Measurements from ENCODE around the gene ATP7B. TPM values are rescaled to one million over a fixed set of nuclear protein-coding genes. Genes with fewer than 3 reads are reported as not detected.

Gene ATP7B
- total and polyA plus RNA-seq, 2 donors (not counting 3 experiments of a cell fraction or from before 2014, with no cell fraction given) = 4.2 to 8.0 TPM

- H3K79me2 ChIP-seq (ENCODE audit: control insufficient read depth, insufficient read depth, low read length) = no peaks in the 10 kb centered on the region
- dilution Hi-C loops (cut with MboI; ENCODE audit: extremely low pct_ligation_motif_present, low sequenced_read_pairs) = no loop called here
Measured at GRCh38 chr13:51927129-51927528, 84.1 kb downstream of the ATP7B start.

More at GRCh38 chr13:51927129-51927528, 84.1 kb downstream of the ATP7B start:
- Histone ChIP-seq H3K36me3 (ENCODE audit: control insufficient read depth in 2 of 2, extremely low read depth in 1 of 2, insufficient read depth in 2 of 2, low read length in 2 of 2) (no peaks in the 10 kb centered on the region), H3K4me2 (ENCODE audit: insufficient read depth, low read length) (no peak overlapping the region), H2AFZ (ENCODE audit: low read depth, low read length) (no peak overlapping the region), H3K27ac (ENCODE audit: insufficient read depth, low read depth, low read length) (no peak overlapping the region), H3K4me3 (replicated peaks in 1 of 3; ENCODE audit: insufficient read depth in 1 of 3, low read depth in 1 of 3, low read length in 3 of 3) (no peak overlapping the region), H3K9me3 (replicated peaks; ENCODE audit: control insufficient read depth, insufficient read depth, low read length) (no peaks in the 10 kb centered on the region), H4K20me1 (replicated peaks; ENCODE audit: control insufficient read depth, extremely low read depth, insufficient read depth, low read length) (no peaks in the 10 kb centered on the region), H3K9ac (replicated peaks; ENCODE audit: extremely low read depth, insufficient read depth, low read length) (no peak overlapping the region), H3K4me1 (ENCODE audit: control insufficient read depth, extremely low read depth, insufficient read depth, low read length) (no peaks in the 10 kb centered on the region), H3K9me1 (replicated peaks; ENCODE audit: control insufficient read depth, extremely low read depth, insufficient read depth, low read length) (no peaks in the 10 kb centered on the region), H3K27me3 (ENCODE audit: control insufficient read depth in 2 of 2, insufficient read depth in 2 of 2, low read length in 2 of 2) (no peaks in the 10 kb centered on the region)
- intact Hi-C loops (cut with micrococcal nuclease) = no loop called here
- BruUV-seq (replicated peaks) = no TSS peak
- TF ChIP-seq POLR2A (IDR thresholded peaks at IDR 0.05; ENCODE audit: low read depth, low read length) (no peak), FOS (IDR thresholded peaks at IDR 0.05; ENCODE audit: borderline replicate concordance, insufficient read depth, low read length) (no peak), GATA2 (IDR thresholded peaks at IDR 0.05; ENCODE audit: insufficient read depth, insufficient read length, low read depth, low read length) (no peak), MYC (IDR thresholded peaks at IDR 0.05; ENCODE audit: low read depth, low read length) (no peak), EZH2 (IDR thresholded peaks at IDR 0.05; ENCODE audit: borderline replicate concordance, low read depth, low read length, severe bottlenecking) (no peak), CTCF (IDR thresholded peaks at IDR 0.05; ENCODE audit: extremely low read depth in 1 of 2, insufficient read depth in 1 of 2, low read depth in 1 of 2, low read length in 2 of 2) (no peak), POLR2AphosphoS5 (IDR thresholded peaks at IDR 0.05; ENCODE audit: insufficient read depth, low read depth, low read length) (no peak), MAX (IDR thresholded peaks at IDR 0.05; ENCODE audit: insufficient read depth, insufficient read length) (no peak), JUN (IDR thresholded peaks at IDR 0.05; ENCODE audit: borderline replicate concordance, insufficient read depth, insufficient read length, low read depth) (no peak)
- POLR2A ChIA-PET = no interaction called here
- FAIRE-seq (no peak), DNase-seq (ENCODE audit: low read depth, low spot score) (no peak)
- CTCF ChIA-PET = interaction anchor here (0.9 kb wide), 1 partner anchor 112 kb away, joined by 3 read pairs; no protein-coding TSS in a partner anchor
